Gastrocnemius medialis (tissue), 4 donors: Measurements from ENCODE around the gene KCNAB1. TPM values are rescaled to one million over a fixed set of nuclear protein-coding genes. Genes with fewer than 3 reads are reported as not detected.

Source experiments
- ATAC-seq, 2 donors: fragments of 150-250 bp; one replicate each; pipeline ENCODE4 v1.9.1; 2016
- DNase-seq, 2 donors: peaks; one replicate each; pipeline ENCODE4 v3.0.0-alpha.2; 2019
- H3K27ac ChIP-seq, 4 donors: fragments of 200-600 bp; sonication (generic); 1 replicate in 1 of 4; 2 replicates in 3 of 4; pipeline ENCODE4 v1.5.1; 2016 to 2018; ENCODE audit warnings: mild to moderate bottlenecking in 2 of 4, moderate library complexity in 1 of 4
- H3K27me3 ChIP-seq, 3 donors: fragments of 200-600 bp; sonication (generic) in 2 of 3; 1 replicate in 1 of 3; 2 replicates in 2 of 3; pipeline versions ENCODE4 v1.5.1 to v1.6.0; 2016 to 2019; ENCODE audit warnings: mild to moderate bottlenecking in 1 of 3, moderate library complexity in 1 of 3
- H3K36me3 ChIP-seq, 2 donors: fragments of 200-600 bp; sonication (generic) in 1 of 2; one replicate each; pipeline ENCODE4 v1.5.1; 2017 to 2018
- H3K4me1 ChIP-seq, 2 donors: fragments of 200-600 bp; sonication (generic) in 1 of 2; one replicate each; pipeline ENCODE4 v1.5.1; 2016 to 2017; ENCODE audit warnings: mild to moderate bottlenecking in 2 of 2
- H3K4me3 ChIP-seq, 4 donors: fragments of 200-600 bp; sonication (generic) in 3 of 4; 1 replicate in 1 of 4; 2 replicates in 3 of 4; pipeline ENCODE4 v1.5.1; 2016 to 2019; ENCODE audit warnings: mild to moderate bottlenecking in 2 of 4
- H3K9me3 ChIP-seq, 3 donors: fragments of 200-600 bp; sonication (generic) in 2 of 3; 1 replicate in 1 of 3; 2 replicates in 2 of 3; pipeline ENCODE4 v1.5.1; 2016 to 2019
- CTCF ChIP-seq, 5 experiments: fragments of 450-650 bp in 3 of 5; fragments of 200-600 bp in 2 of 5; sonication (generic) in 2 of 5; IDR thresholded peaks in 4 of 5; conservative IDR thresholded peaks in 1 of 5; 1 replicate in 4 of 5; 2 replicates in 1 of 5; pipeline ENCODE4 v1.5.1; 2016 to 2019; ENCODE audit warnings: antibody characterized with exemption in 5 of 5, mild to moderate bottlenecking in 3 of 5, moderate library complexity in 3 of 5
- POLR2A ChIP-seq, 2 donors: fragments of 450-650 bp; IDR thresholded peaks; one replicate each; pipeline ENCODE4 v1.6.1; 2017; ENCODE audit warnings: antibody characterized with exemption in 2 of 2, mild to moderate bottlenecking in 2 of 2, moderate library complexity in 2 of 2
- in situ Hi-C, 4 donors: fragments of 200-750 bp; cut with MboI; loops; one replicate each; pipeline versions ENCODE4 v1.15.0 to v1.8.0; 2017; ENCODE audit warnings: low sequenced_read_pairs in 4 of 4
- intact Hi-C: fragments of 100-400 bp; cut with DNase I; formaldehyde crosslinking; loops from one replicate; pipeline ENCODE4 v1.15.1; 2023; ENCODE audit warnings: low total_unique reads
- total RNA-seq, 4 donors: library from RNA; depleted of rRNA; stranded (reverse); fragments of >200 nt; gene quantifications; one replicate each; pipeline versions ENCODE4 v1.1.0 to v1.2.3, GENCODE V29; 2016

The KCNAB1 gene
- total RNA-seq, 4 donors from 2014 or later: 0.46 to 3.6 (median 1.9) TPM

- peak overlapping the region in 2 of 4 donors; percentile 30 for H3K27ac ChIP-seq
- TF ChIP-seq CTCF (IDR thresholded peaks at IDR 0.05 in 4 of 5, conservative IDR thresholded peaks at IDR 0.05 in 1 of 5) (no peak), POLR2A (IDR thresholded peaks at IDR 0.05) (no peak)
- no peaks in the 10 kb centered on the region for H3K36me3 ChIP-seq
- intact Hi-C loops: no loop called here
- H3K27me3 ChIP-seq: no peaks in the 10 kb centered on the region
- H3K9me3 ChIP-seq: no peaks in the 10 kb centered on the region
- in situ Hi-C loops: loop anchor here in 1 of 4 donors (25.0 kb wide), 1 partner anchor 280 kb away; no protein-coding TSS in a partner anchor
- H3K4me1 ChIP-seq: peaks cover 0 to 7% of the 10 kb centered on the region in 2 donors
- no peak for ATAC-seq
- no peak overlapping the region for H3K4me3 ChIP-seq
- no peak for DNase-seq
Measured at GRCh38 chr3:156532730-156533129, 412.4 kb downstream of the KCNAB1 start.

GRCh38 chr3:156533205-156533604 is 412.8 kb downstream of the KCNAB1 start:
- intact Hi-C loops: no loop called here
- peak overlapping the region in 2 of 4 donors; percentile 30 to 57 for H3K27ac ChIP-seq

GRCh38 chr3:156535162-156535627 is 414.8 kb downstream of the KCNAB1 start:
- intact Hi-C loops: no loop called here
- in situ Hi-C loops: loop anchor here in 1 of 4 donors (25.0 kb wide), 1 partner anchor 277 kb away; no protein-coding TSS in a partner anchor

More at GRCh38 chr3:156533205-156533604, 412.8 kb downstream of the KCNAB1 start:
- Histone ChIP-seq H3K27me3 (no peaks in the 10 kb centered on the region), H3K9me3 (no peaks in the 10 kb centered on the region), H3K36me3 (peaks cover 0 to 2% of the 10 kb centered on the region in 2 donors), H3K4me3 (no peak overlapping the region), H3K4me1 (peaks cover 0 to 7% of the 10 kb centered on the region in 2 donors)
- ATAC-seq (no peak), DNase-seq (peak; percentile 6 to 27)
- TF ChIP-seq CTCF (IDR thresholded peaks at IDR 0.05 in 4 of 5, conservative IDR thresholded peaks at IDR 0.05 in 1 of 5) (no peak), POLR2A (IDR thresholded peaks at IDR 0.05) (no peak)
- in situ Hi-C loops: loop anchor here in 1 of 4 donors (25.0 kb wide), 1 partner anchor 279 kb away; no protein-coding TSS in a partner anchor

GRCh38 chr3:156535798-156536197 is 415.4 kb downstream of the KCNAB1 start:
- no peak for DNase-seq
- H3K4me1 ChIP-seq: peaks cover 0 to 7% of the 10 kb centered on the region in 2 donors
- in situ Hi-C loops (loop anchor here in 1 of 4 donors (25.0 kb wide), 1 partner anchor 277 kb away; no protein-coding TSS in a partner anchor), intact Hi-C loops (no loop called here)
- no peak for ATAC-seq
- H3K27ac ChIP-seq: peak overlapping the region; percentile 45 to 65 (median 56)
- H3K36me3 ChIP-seq: peaks cover 0 to 18% of the 10 kb centered on the region in 2 donors
- no peak overlapping the region for H3K4me3 ChIP-seq
- no peaks in the 10 kb centered on the region for H3K9me3 ChIP-seq
- no peaks in the 10 kb centered on the region for H3K27me3 ChIP-seq
- TF ChIP-seq POLR2A (IDR thresholded peaks at IDR 0.05) (no peak), CTCF (IDR thresholded peaks at IDR 0.05 in 4 of 5, conservative IDR thresholded peaks at IDR 0.05 in 1 of 5) (no peak)

More at GRCh38 chr3:156535162-156535627, 414.8 kb downstream of the KCNAB1 start:
- ATAC-seq: peak; percentile 96 to 98
- TF ChIP-seq CTCF (IDR thresholded peaks at IDR 0.05 in 4 of 5, conservative IDR thresholded peaks at IDR 0.05 in 1 of 5): no peak
- TF ChIP-seq POLR2A (IDR thresholded peaks at IDR 0.05): peak in 1 of 2 donors; percentile 34
- DNase-seq: peak; percentile 51 to 66
- Histone ChIP-seq H3K9me3 (no peaks in the 10 kb centered on the region), H3K27ac (peak overlapping the region; percentile 45 to 65 (median 56)), H3K4me1 (peaks cover 0 to 7% of the 10 kb centered on the region in 2 donors), H3K36me3 (peaks cover 0 to 18% of the 10 kb centered on the region in 2 donors), H3K27me3 (no peaks in the 10 kb centered on the region), H3K4me3 (no peak overlapping the region)
